H1 (cell line): ENCODE measurements around the gene GNG14.
"Not testable (repeated sequence)": the region's sequence is repeated elsewhere in the genome, so short reads cannot be mapped to it uniquely, and the experiment has no call there.

Source experiments
- EP300 ChIP-seq, 2 experiments: IDR thresholded peaks; 1 replicate in 1 of 2; 2 replicates in 1 of 2; pipeline ENCODE4 v1.6.1; 2011 to 2012; ENCODE audit warnings: low read depth in 2 of 2, low read length in 2 of 2, mild to moderate bottlenecking in 2 of 2, borderline replicate concordance in 1 of 2, inconsistent platforms in 1 of 2, moderate library complexity in 1 of 2
- EZH2 ChIP-seq: fragments of 200-600 bp; sonication (generic); IDR thresholded peaks from 2 replicates; pipeline ENCODE4 v1.7.1; 2012; ENCODE audit warnings: low read depth, mild to moderate bottlenecking, moderate library complexity, low read length, inconsistent platforms; ENCODE audit not compliant: severe bottlenecking
- JUND ChIP-seq: IDR thresholded peaks from 2 replicates; pipeline ENCODE4 v1.6.1; 2011; ENCODE audit warnings: mild to moderate bottlenecking, improper control_type of control experiment, low read length
- POLR2AphosphoS5 ChIP-seq: IDR thresholded peaks from 2 replicates; pipeline ENCODE4 v1.6.1; 2011; ENCODE audit warnings: low read depth, low read length
- RFX5 ChIP-seq: IDR thresholded peaks from 2 replicates; pipeline ENCODE4 v1.6.1; 2011; ENCODE audit warnings: low read depth, low read length, improper control_type of control experiment, borderline replicate concordance
- ZNF274 ChIP-seq: IDR thresholded peaks from 2 replicates; pipeline ENCODE4 v1.7.0; 2012; ENCODE audit warnings: low read length, borderline replicate concordance; ENCODE audit errors: extremely low read depth
- TF ChIP-seq, protein P1 (sequence below), 3 experiments: IDR thresholded peaks; 1 replicate in 2 of 3; 2 replicates in 1 of 3; pipeline versions ENCODE4 v1.5.1 to v1.6.1; 2011; ENCODE audit warnings: low read length in 3 of 3, mild to moderate bottlenecking in 3 of 3, inconsistent platforms in 2 of 3, low read depth in 1 of 3, moderate library complexity in 1 of 3; ENCODE audit not compliant: insufficient read depth in 1 of 3; ENCODE audit errors: control extremely low read depth in 1 of 3

DNA sequence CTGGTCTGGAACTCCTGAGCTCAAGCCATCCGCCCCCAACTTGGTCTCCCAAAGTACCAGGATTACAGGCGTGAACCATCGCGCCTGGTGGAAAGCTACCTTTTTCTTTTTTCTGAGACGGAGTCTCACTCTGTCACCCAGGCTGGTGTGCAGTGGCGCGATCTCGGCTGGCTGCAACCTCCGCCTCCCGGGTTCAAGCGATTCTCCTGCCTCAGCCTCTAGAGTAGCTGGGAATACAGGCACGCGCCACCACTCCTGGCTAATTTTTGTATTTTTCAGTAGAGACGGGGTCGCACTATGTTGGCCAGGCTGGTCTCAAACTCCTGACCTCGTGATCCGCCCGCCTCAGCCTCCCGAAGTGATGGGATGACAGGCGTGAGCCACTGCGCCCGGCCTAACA lies 9.6 kb downstream of the GNG14 start:
- TF ChIP-seq, protein P1, sequence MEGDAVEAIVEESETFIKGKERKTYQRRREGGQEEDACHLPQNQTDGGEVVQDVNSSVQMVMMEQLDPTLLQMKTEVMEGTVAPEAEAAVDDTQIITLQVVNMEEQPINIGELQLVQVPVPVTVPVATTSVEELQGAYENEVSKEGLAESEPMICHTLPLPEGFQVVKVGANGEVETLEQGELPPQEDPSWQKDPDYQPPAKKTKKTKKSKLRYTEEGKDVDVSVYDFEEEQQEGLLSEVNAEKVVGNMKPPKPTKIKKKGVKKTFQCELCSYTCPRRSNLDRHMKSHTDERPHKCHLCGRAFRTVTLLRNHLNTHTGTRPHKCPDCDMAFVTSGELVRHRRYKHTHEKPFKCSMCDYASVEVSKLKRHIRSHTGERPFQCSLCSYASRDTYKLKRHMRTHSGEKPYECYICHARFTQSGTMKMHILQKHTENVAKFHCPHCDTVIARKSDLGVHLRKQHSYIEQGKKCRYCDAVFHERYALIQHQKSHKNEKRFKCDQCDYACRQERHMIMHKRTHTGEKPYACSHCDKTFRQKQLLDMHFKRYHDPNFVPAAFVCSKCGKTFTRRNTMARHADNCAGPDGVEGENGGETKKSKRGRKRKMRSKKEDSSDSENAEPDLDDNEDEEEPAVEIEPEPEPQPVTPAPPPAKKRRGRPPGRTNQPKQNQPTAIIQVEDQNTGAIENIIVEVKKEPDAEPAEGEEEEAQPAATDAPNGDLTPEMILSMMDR (IDR thresholded peaks at IDR 0.05; ENCODE audit: control extremely low read depth in 1 of 3, insufficient read depth in 1 of 3, low read depth in 1 of 3, low read length in 3 of 3) = not testable (repeated sequence)
- TF ChIP-seq EP300 (IDR thresholded peaks at IDR 0.05; ENCODE audit: borderline replicate concordance in 1 of 2, low read depth in 2 of 2, low read length in 2 of 2); JUND; ZNF274; POLR2AphosphoS5; EZH2; RFX5: not testable (repeated sequence)
